Bone marrow (tissue), 2 donors: ENCODE data around the gene ZNF496.

ENCODE experiments used
- DNase-seq, 2 donors: peaks; one replicate each; lab custom pipeline; 2025; lab: John Stamatoyannopoulos, UW

ZNF496 gene

GRCh38 chr1:247328311-247328710 is 3.4 kb downstream of the ZNF496 start:
- DNase-seq, result no peak

GRCh38 chr1:247326411-247327130 is 5.1 kb downstream of the ZNF496 start:
- DNase-seq, result peak in 1 of 2 donors; percentile 19

- no peak for DNase-seq
Observed at GRCh38 chr1:247324923-247325322, 6.7 kb downstream of the ZNF496 start.

GRCh38 chr1:247324204-247324787 is 7.4 kb downstream of the ZNF496 start:
- no peak for DNase-seq

DNA sequence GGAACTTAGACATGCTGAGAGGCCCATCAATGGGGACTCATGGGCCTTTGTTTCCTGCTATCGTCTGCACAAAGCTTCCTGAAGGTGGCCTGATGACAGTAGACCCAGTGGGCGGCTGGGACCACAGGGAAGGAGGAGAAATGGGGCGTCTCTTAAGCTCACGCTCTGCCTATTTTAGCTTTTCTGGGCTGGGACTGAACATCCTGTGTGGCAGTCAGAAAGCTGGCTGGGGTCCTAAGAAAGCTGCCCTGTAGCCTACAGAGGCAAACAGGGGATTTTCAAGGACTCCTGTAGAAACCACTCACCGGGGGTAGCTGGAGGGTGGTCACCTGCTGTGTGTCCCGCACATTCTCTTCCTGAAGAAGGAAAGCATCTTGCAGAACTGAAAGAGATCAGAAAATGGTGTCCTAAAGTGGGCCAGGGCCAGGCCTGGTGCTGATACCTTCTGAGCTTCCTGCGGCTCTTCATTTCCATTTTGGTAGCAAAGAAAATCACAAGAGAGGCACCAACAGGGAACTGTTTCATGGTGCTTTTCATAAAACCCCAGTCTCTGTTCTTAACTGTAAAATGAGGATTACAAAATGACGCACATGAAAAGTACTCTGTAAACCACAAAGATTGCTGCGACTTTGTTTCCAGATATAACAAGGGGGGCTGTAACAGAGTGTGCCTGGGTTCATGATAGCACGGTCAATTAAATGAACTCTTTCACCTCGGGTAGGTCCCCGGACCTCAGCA is 8.6 kb downstream of the ZNF496 start:
- DNase-seq, result peak in 1 of 2 donors; percentile 72

DNA sequence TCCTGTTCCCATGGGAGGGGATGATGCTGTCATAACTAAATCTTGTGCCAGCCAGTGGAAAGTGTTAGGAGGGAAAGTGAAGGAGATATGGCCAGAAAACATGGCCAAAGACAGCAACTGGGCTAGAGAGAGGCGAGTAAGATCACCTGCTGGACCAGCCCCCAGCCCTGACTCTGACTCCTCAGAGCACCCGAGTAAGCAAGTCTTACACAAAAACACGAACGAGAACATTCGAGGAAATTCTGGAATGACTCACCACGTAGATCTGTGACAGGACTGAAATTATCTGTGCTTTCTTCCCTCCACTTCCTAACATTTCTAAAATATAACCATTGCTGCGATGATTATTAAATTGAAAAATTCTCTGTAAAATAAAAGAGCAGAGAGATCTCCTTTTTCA is 9.2 kb downstream of the ZNF496 start:
- DNase-seq, result peak in 1 of 2 donors; percentile 67

DNA sequence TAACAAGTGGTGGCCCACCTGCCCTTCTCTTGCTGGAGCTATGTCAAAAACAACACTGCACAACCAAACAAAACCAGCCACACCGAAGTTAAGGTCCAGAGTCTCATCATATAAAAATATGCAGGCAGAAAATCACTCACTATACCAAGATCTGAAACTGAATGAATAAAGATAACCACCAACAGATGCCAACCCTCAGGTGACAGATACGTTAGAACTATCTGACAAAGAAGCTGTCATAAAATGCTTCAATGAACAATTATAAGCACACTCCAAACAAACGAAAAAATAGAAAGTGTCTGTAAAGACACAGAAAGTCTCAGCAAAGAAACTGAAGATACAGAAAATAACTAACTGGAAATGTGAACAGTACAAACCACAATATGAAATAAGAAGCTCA is 14.0 kb downstream of the ZNF496 start:
- DNase-seq, result no peak

- DNase-seq, result no peak
Observed at GRCh38 chr1:247316590-247317197, 15.0 kb downstream of the ZNF496 start.

- no peak for DNase-seq
Observed at GRCh38 chr1:247304031-247304430, 27.6 kb downstream of the ZNF496 start.

- no peak for DNase-seq
Observed at GRCh38 chr1:247303216-247303615, 28.5 kb downstream of the ZNF496 start.

- DNase-seq, result no peak
Observed at GRCh38 chr1:247301176-247301540, 30.5 kb downstream of the ZNF496 start.

- no peak for DNase-seq
Observed at GRCh38 chr1:247300491-247301175, 31.0 kb downstream of the ZNF496 start.

DNA sequence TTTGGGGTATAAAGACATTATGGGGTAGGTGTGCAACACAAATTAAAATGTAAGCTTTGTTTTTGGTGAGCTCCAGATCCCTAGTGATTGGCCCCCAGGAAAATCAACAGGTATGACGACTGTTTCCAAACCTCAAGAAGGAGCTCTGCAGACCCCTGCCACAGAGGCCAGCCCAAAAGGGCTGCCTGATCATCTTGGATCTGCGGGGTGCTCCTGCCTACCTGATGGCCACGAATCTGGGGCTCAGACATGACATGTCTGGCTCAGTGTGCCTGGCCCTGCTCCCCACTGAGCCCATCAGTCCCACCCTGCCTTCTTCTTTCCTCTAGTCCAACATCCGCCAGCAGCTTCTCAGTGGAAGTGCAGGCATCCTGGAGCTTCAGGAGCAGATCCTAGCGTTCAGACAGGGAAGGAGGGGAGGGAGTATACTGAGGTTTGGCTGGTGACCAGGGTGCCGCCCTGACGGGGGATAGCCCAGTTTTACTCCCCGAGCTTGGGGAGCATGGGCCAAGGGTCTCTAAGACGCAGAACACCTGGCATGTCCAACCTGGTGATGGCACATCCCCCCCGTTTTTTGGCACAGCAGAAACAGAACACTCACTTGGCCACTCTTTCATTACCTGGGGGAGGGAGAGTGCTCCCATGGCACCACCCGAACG is 31.8 kb downstream of the ZNF496 start:
- no peak for DNase-seq

- DNase-seq, result no peak
Observed at GRCh38 chr1:247298701-247299100, 33.0 kb downstream of the ZNF496 start.

DNA sequence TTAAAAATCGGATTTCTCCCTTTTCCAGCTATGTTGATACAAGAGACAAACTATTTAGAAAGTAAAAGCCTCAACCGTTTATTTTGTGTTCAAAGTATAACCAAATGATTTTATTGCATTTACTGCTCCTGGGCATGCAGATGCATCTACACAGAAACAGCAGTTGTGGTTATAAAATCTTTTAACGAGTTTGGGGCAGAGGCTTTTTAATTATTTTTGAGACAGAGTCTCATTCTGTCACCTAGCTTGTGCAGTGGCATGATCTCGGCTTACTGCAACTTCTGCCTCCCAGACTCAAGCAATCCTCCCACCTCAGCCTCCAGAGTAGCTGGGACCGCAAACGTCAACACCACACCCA is 33.6 kb downstream of the ZNF496 start:
- DNase-seq, result no peak

DNA sequence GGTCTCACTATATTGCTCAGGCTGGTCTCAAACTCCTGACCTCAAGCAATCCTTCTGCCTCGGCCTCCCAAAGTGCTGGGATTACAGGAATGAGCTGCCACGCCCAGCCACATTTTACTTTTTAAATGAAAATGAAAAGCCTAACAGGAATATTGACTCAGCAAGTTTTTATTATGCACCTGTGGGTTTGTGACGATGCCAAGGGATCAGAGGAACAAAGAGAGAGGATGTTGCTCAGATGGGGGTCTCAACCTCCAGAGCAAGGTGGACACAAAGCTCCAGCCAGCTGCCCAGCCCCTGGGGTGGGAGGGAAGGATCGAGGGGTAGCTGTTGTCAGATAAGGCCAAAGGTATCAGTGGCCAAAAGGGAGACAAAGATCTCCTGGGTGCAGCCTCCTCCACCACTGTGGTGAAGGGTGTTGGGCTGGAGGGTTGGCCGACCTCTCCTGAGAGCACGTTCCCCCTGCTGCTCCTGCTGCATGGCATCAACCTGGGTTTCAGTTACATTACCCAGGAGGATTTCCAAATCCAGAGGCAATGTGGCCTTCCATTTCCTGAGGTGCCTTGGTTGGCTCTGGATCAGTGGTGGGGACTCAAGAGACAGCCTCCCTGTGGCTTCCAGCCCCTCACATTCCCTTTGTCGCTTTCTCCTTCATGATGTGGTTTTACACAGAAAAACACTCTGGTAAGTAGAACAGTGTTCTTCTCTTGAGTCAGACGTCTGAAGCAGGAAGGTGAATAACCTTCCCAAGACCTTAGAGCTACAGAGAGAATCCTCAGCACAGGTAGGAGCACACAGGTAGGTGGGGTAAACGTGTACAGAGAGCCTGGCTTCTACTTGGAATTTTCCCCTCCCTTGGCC is 34.2 kb downstream of the ZNF496 start:
- DNase-seq, result no peak

DNA sequence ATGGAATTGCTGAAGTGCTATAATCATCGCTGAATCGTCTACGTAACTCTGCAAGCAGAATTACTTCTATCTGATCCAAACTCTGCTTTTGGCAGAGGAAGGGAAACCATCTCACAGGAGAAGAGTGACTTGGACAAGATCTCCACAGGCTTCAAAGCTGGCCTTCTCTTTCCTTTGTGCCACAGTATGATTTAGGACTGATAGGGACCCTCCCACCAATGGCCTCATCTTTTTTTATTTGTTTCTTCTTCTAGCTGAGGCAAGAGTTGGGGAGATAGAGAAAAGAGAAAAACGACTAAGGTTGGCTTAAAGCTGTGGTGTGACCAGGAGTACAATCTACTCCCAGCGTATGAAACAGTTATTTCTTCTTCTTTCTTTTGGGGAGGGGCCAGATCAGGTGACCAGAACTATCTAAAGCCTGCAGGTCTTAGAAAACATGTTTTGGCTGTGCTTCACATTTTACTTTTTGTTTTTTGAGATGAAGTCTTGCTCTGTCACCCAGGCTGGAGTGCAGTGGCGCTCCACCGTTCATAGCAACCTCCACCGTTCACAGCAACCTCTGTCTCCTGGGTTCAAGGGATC is 35.0 kb downstream of the ZNF496 start:
- no peak for DNase-seq

DNA sequence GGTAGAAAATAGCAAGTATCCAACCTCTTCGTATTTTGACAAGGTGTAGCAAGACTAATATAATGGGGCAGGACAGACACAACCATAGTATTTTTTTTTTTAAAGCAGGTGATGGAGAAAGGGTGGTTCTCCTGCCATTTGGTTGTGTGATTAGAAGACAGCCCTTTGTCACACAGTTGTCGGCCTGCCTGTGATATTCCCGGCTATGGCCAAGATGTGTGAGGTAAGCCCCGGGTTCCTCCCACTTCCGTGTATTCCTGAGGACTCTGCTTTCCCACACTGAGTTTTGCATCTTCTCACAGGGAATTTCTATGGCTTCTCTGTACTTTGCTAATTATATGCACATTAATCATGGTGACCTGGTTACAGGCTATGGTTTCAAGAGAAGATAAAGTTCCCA is 35.9 kb downstream of the ZNF496 start:
- no peak for DNase-seq

GRCh38 chr1:247295274-247295684 is 36.4 kb downstream of the ZNF496 start:
- no peak for DNase-seq

- DNase-seq, result no peak
Observed at GRCh38 chr1:247294282-247294681, 37.4 kb downstream of the ZNF496 start.
